Osteoblast (primary cell): ENCODE data around the gene YIPF2. TPM values are rescaled to one million over a fixed set of nuclear protein-coding genes. Genes with fewer than 3 reads are reported as not detected.

ENCODE experiments used
- DNase-seq: peaks from one replicate; pipeline ENCODE4 v3.0.0; 2011; ENCODE audit warnings: low spot score, mixed read lengths; ENCODE audit not compliant: insufficient read length; ENCODE audit errors: missing footprints
- H2AFZ ChIP-seq: 2 replicates; pipeline ENCODE4 v1.6.0; 2011; ENCODE audit warnings: mild to moderate bottlenecking, low read length
- H3K27ac ChIP-seq: 2 replicates; pipeline ENCODE4 v1.5.1; 2011; ENCODE audit warnings: mild to moderate bottlenecking, low read depth, low read length, moderate library complexity
- H3K27me3 ChIP-seq: 2 replicates; pipeline ENCODE4 v1.6.0; 2012; ENCODE audit warnings: mild to moderate bottlenecking, control low read depth, inconsistent platforms, low read length, moderate library complexity; ENCODE audit not compliant: insufficient read depth
- H3K36me3 ChIP-seq: 2 replicates; pipeline ENCODE4 v1.5.1; 2011; ENCODE audit warnings: mild to moderate bottlenecking, low read length, control low read depth, moderate library complexity; ENCODE audit not compliant: insufficient read depth
- H3K4me1 ChIP-seq: 2 replicates; pipeline ENCODE4 v1.5.1; 2011; ENCODE audit warnings: mild to moderate bottlenecking, low read length, control low read depth, moderate library complexity; ENCODE audit not compliant: insufficient read depth
- H3K4me2 ChIP-seq: 2 replicates; pipeline ENCODE4 v1.6.0; 2011; ENCODE audit warnings: mild to moderate bottlenecking, low read length; ENCODE audit not compliant: insufficient read depth
- H3K4me3 ChIP-seq: fragments of 200-600 bp; sonication (generic); 3 replicates; pipeline ENCODE4 v1.5.1; 2012; ENCODE audit warnings: mild to moderate bottlenecking, low read length, inconsistent platforms; ENCODE audit not compliant: insufficient read depth
- H3K79me2 ChIP-seq: 2 replicates; pipeline ENCODE4 v1.6.0; 2012; ENCODE audit warnings: mild to moderate bottlenecking, low read length, control low read depth, inconsistent platforms; ENCODE audit not compliant: insufficient read depth
- H3K9me3 ChIP-seq: 2 replicates; pipeline ENCODE4 v1.5.1; 2011; ENCODE audit warnings: low read depth, low read length, control low read depth
- H4K20me1 ChIP-seq: 2 replicates; pipeline ENCODE4 v1.6.0; 2012; ENCODE audit warnings: mild to moderate bottlenecking, low read length, control low read depth; ENCODE audit not compliant: insufficient read depth
- CTCF ChIP-seq: IDR thresholded peaks from 2 replicates; pipeline ENCODE4 v1.5.1; 2011; ENCODE audit warnings: mild to moderate bottlenecking, low read depth, low read length, moderate library complexity; ENCODE audit errors: extremely low read depth
- total RNA-seq: library from RNA; depleted of rRNA; stranded (reverse); fragments of >200 nt; gene quantifications from 2 replicates; pipeline ENCODE4 v1.2.3, GENCODE V29; 2012

The YIPF2 gene
- total RNA-seq, 1 donor = 126 TPM

GRCh38 chr19:10895363-10895762, 33.1 kb downstream of the YIPF2 start:
- Histone ChIP-seq H3K27me3 (no peaks in the 10 kb centered on the region), H3K4me1 (no peaks in the 10 kb centered on the region), H3K36me3 (no peaks in the 10 kb centered on the region), H3K9me3 (no peaks in the 10 kb centered on the region), H3K79me2 (peaks cover 81% of the 10 kb centered on the region), H3K4me3 (no peak overlapping the region), H4K20me1 (peaks cover 58% of the 10 kb centered on the region), H3K27ac (no peak overlapping the region), H2AFZ (no peak overlapping the region), H3K4me2 (no peak overlapping the region)
- DNase-seq = no peak
- TF ChIP-seq CTCF = no peak

DNA sequence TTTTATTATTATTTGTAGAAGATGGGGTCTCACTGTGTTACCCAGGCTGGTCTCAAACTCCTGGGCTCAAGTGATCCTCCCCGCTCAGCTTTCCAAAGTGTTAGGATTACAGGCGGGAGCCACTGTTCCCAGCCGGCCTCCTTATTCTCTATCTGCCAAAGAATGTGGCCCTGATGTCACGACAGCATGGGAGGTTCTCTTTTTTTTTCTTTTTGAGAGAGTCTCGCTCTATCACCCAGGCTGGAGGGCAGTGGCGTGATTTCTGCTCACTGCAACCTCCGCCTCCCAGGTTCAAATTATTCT, 33.6 kb downstream of the YIPF2 start:
- H4K20me1 ChIP-seq = peaks cover 58% of the 10 kb centered on the region
- H2AFZ ChIP-seq = no peak overlapping the region
- H3K36me3 ChIP-seq = no peaks in the 10 kb centered on the region
- H3K4me1 ChIP-seq = no peaks in the 10 kb centered on the region
- no peak overlapping the region for H3K27ac ChIP-seq
- DNase-seq = no peak
- no peaks in the 10 kb centered on the region for H3K27me3 ChIP-seq
- H3K9me3 ChIP-seq = no peaks in the 10 kb centered on the region
- no peak overlapping the region for H3K4me3 ChIP-seq
- no peak for TF ChIP-seq CTCF
- H3K4me2 ChIP-seq = no peak overlapping the region
- H3K79me2 ChIP-seq = peaks cover 77% of the 10 kb centered on the region

DNA sequence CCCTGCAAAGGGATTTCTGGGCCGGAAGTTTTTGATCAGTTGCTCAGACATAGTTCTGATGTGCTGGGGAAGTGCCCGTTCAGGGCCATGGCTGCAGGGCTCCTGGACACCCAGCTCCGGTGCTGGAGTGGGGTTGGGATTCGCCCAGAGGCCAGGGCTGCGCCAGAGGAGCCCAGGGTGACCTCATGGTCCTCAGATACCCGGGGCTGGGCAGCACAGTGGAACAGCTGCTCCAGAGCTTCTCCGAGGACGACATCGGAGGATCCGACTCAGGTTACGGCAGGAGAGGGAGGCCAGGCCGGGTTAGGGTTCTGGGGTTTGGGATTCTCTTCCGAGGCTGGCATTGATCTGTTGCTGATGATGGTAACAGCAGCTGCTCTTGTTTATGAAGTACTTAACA, 36.2 kb downstream of the YIPF2 start:
- DNase-seq = peak; percentile 80
- no peak for TF ChIP-seq CTCF
- Histone ChIP-seq H3K4me2 (no peak overlapping the region), H3K4me1 (no peaks in the 10 kb centered on the region), H3K4me3 (no peak overlapping the region), H3K79me2 (peaks cover 80% of the 10 kb centered on the region), H3K9me3 (no peaks in the 10 kb centered on the region), H3K27ac (no peak overlapping the region), H2AFZ (no peak overlapping the region), H4K20me1 (peaks cover 64% of the 10 kb centered on the region), H3K36me3 (no peaks in the 10 kb centered on the region), H3K27me3 (no peaks in the 10 kb centered on the region)

- Histone ChIP-seq H3K27me3 (no peaks in the 10 kb centered on the region), H2AFZ (no peak overlapping the region), H3K27ac (no peak overlapping the region), H3K36me3 (no peaks in the 10 kb centered on the region), H3K4me2 (no peak overlapping the region), H3K4me3 (no peak overlapping the region), H4K20me1 (peaks cover 63% of the 10 kb centered on the region), H3K79me2 (peaks cover 80% of the 10 kb centered on the region), H3K4me1 (no peaks in the 10 kb centered on the region), H3K9me3 (no peaks in the 10 kb centered on the region)
- TF ChIP-seq CTCF = no peak
- peak; percentile 42 for DNase-seq
Measured at GRCh38 chr19:10891405-10892086, 36.9 kb downstream of the YIPF2 start.
